T-cell (primary cell): ENCODE data around the gene PCDHGC4. TPM values are rescaled to one million over a fixed set of nuclear protein-coding genes. Genes with fewer than 3 reads are reported as not detected.

Experiments
- ATAC-seq, 4 experiments: fragments of 200-7000 bp in 3 of 4; fragments of 150-1000 bp in 1 of 4; cut with Tn5 transposase; replicated peaks in 1 of 4; 1 replicate in 3 of 4; 2 replicates in 1 of 4; pipeline ENCODE4 v1.10.0; 2021; ENCODE audit warnings: moderate library complexity in 3 of 4, mild to moderate bottlenecking in 2 of 4, moderate number of reproducible peaks in 1 of 4
- CTCF ChIA-PET, 2 donors: fragments of 300-600 bp; sonication (Branson Sonifier 250); formaldehyde crosslinking; loops; one replicate each; lab custom pipeline; 2022; ENCODE audit warnings: antibody characterized with exemption in 2 of 2; lab: Charles Lee
- POLR2A ChIA-PET, 2 donors: fragments of 300-600 bp; sonication (Branson Sonifier 250); formaldehyde crosslinking; loops; one replicate each; lab custom pipeline; 2022; ENCODE audit warnings: antibody characterized with exemption in 2 of 2; lab: Charles Lee
- DNase-seq, 35 experiments: peaks; one replicate each; pipeline versions ENCODE4 v3.0.0 to v3.0.0-alpha.2; 2013 to 2023
- H3K27ac ChIP-seq: one replicate; pipeline ENCODE4 v1.5.1; 2013; ENCODE audit warnings: low read length
- H3K27me3 ChIP-seq, 2 experiments: replicated peaks in 1 of 2; 1 replicate in 1 of 2; 2 replicates in 1 of 2; pipeline versions ENCODE4 v1.6.1 to v1.7.0; 2013; ENCODE audit warnings: low read length in 1 of 2, mixed read lengths in 1 of 2; ENCODE audit not compliant: control insufficient read depth in 2 of 2, insufficient read depth in 2 of 2; ENCODE audit errors: extremely low read depth in 1 of 2
- H3K36me3 ChIP-seq, 2 donors: 1 replicate in 1 of 2; 2 replicates in 1 of 2; pipeline versions ENCODE4 v1.6.1 to v1.7.0; 2013; ENCODE audit warnings: low read length in 1 of 2; ENCODE audit not compliant: control insufficient read depth in 2 of 2, insufficient read depth in 1 of 2; ENCODE audit errors: extremely low read depth in 1 of 2
- H3K4me1 ChIP-seq, 2 experiments: 1 replicate in 1 of 2; 2 replicates in 1 of 2; pipeline versions ENCODE4 v1.6.1 to v1.7.0; 2013; ENCODE audit warnings: low read length in 2 of 2, mixed read lengths in 1 of 2; ENCODE audit not compliant: insufficient read depth in 2 of 2, control insufficient read depth in 1 of 2; ENCODE audit errors: extremely low read depth in 1 of 2
- H3K4me3 ChIP-seq, 2 donors: 1 replicate in 1 of 2; 2 replicates in 1 of 2; pipeline versions ENCODE4 v1.5.1 to v1.7.0; 2013; ENCODE audit warnings: mild to moderate bottlenecking in 2 of 2, low read length in 1 of 2, moderate library complexity in 1 of 2; ENCODE audit not compliant: control insufficient read depth in 1 of 2; ENCODE audit errors: extremely low read depth in 1 of 2
- H3K9me3 ChIP-seq: 2 replicates; pipeline ENCODE4 v1.7.0; 2013
- H3K27ac Mint-ChIP-seq, 2 donors: one replicate each; pipeline ENCODE4 v1.8.0; 2020 to 2021; ENCODE audit warnings: mild to moderate bottlenecking in 2 of 2, mixed read lengths in 2 of 2
- H3K27me3 Mint-ChIP-seq, 2 donors: one replicate each; pipeline ENCODE4 v1.8.0; 2021 to 2022; ENCODE audit warnings: mixed read lengths in 2 of 2
- H3K36me3 Mint-ChIP-seq: one replicate; pipeline ENCODE4 v1.8.0; 2021; ENCODE audit warnings: mixed read lengths
- H3K4me1 Mint-ChIP-seq, 3 donors: one replicate each; pipeline ENCODE4 v1.8.0; 2020 to 2022; ENCODE audit warnings: mixed read lengths in 3 of 3, mild to moderate bottlenecking in 1 of 3
- H3K4me3 Mint-ChIP-seq, 3 donors: one replicate each; pipeline ENCODE4 v1.8.0; 2020 to 2022; ENCODE audit warnings: mild to moderate bottlenecking in 3 of 3, mixed read lengths in 3 of 3, moderate library complexity in 3 of 3
- H3K9me3 Mint-ChIP-seq, 3 donors: one replicate each; pipeline ENCODE4 v1.8.0; 2020 to 2022; ENCODE audit warnings: mixed read lengths in 3 of 3
- WGBS: methylation state at CpG from one replicate; pipeline ENCODE4 v1.1.5; 2013; ENCODE audit warnings: missing lambda C conversion rate; ENCODE audit not compliant: insufficient coverage; 5-methylcytosine and 5-hydroxymethylcytosine counted together
- total RNA-seq, 35 experiments: library from RNA in 6 of 35; stranded (reverse) in 6 of 35; fragments of 120-200 nt in 1 of 35; gene quantifications; one replicate each; pipeline versions ENCODE4 v1.2.1 to v1.2.4 and lab custom pipeline; 2013 to 2026

PCDHGC4 gene
- total RNA-seq, 5 donors from 2014 or later (not counting 1 experiment from before 2014, with no cell fraction given) = 0.18 to 0.51 TPM; not detected in 3

- POLR2A ChIA-PET = interaction anchor here in 1 of 2 donors (0.6 kb wide), 1 partner anchor 29 kb away, joined by 3 read pairs; no protein-coding TSS in a partner anchor
Measured at GRCh38 chr5:141521244-141521781, 36.5 kb downstream of the PCDHGC4 start.

DNA sequence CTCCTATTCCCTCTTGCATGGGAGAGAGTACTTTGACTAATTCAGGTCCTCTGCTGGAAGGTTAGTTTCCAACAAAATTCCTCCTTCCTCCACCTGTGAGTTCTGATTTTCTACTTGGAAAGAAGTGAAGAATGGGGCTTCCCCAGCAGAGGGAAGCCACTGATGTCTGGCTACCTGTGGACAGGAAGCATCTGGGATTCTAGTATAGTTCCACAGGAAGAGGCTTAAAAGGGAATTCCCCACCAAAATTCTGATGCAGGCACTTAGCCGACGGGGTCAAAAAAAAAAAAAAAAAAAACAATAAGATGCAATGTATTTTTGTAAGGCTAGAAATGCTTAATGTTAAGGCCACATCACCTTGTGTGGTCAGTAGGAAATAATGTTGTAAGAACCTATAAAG, 37.5 kb downstream of the PCDHGC4 start:
- no peaks in the 10 kb centered on the region for H3K4me1 ChIP-seq
- H3K9me3 Mint-ChIP-seq = no peaks in the 10 kb centered on the region
- H3K4me3 Mint-ChIP-seq = no peak overlapping the region
- peak overlapping the region; percentile 49 to 52 for H3K27ac Mint-ChIP-seq
- no peak overlapping the region for H3K4me3 ChIP-seq
- peaks cover 78% of the 10 kb centered on the region for H3K36me3 Mint-ChIP-seq
- no peak for ATAC-seq
- H3K27me3 ChIP-seq = no peaks in the 10 kb centered on the region
- ChIA-PET POLR2A (no interaction called here), CTCF (interaction anchor here (0.6 to 3.8 kb wide), 12 partner anchors 9 to 868 kb away, joined by 3 to 25 read pairs (median 4); partner anchors contain the start of genes PCDHGA10 (in 1 of the 2) and PCDHGA12 (in 1 of the 2))
- no peaks in the 10 kb centered on the region for H3K27me3 Mint-ChIP-seq
- peaks cover 14 to 100% of the 10 kb centered on the region in 2 donors for H3K36me3 ChIP-seq
- H3K4me1 Mint-ChIP-seq = peaks cover 16 to 36% (median 35%) of the 10 kb centered on the region in 3 donors
- WGBS = no CpG with 5 or more reads among the region's 2 CpGs
- no peaks in the 10 kb centered on the region for H3K9me3 ChIP-seq
- H3K27ac ChIP-seq = no peak overlapping the region
- DNase-seq = peak in 1 of 35 experiments; percentile 16

More at GRCh38 chr5:141521244-141521781, 36.5 kb downstream of the PCDHGC4 start:
- DNase-seq = no peak
- peak overlapping the region; percentile 41 to 78 for H3K27ac Mint-ChIP-seq
- H3K27me3 Mint-ChIP-seq = no peaks in the 10 kb centered on the region
- peaks cover 20 to 100% of the 10 kb centered on the region in 2 donors for H3K36me3 ChIP-seq
- no peak overlapping the region for H3K4me3 ChIP-seq
- H3K4me1 ChIP-seq = no peaks in the 10 kb centered on the region
- no peak overlapping the region for H3K4me3 Mint-ChIP-seq
- no peak for ATAC-seq
- H3K4me1 Mint-ChIP-seq = peaks cover 19 to 36% (median 35%) of the 10 kb centered on the region in 3 donors
- no peaks in the 10 kb centered on the region for H3K9me3 ChIP-seq
- no peaks in the 10 kb centered on the region for H3K9me3 Mint-ChIP-seq
- H3K36me3 Mint-ChIP-seq = peaks cover 78% of the 10 kb centered on the region
- no CpG with 5 or more reads among the region's 2 CpGs for WGBS
- H3K27me3 ChIP-seq = no peaks in the 10 kb centered on the region
- CTCF ChIA-PET = interaction anchor here (1.1 to 3.8 kb wide), 6 partner anchors 9 to 202 kb away, joined by 3 to 25 read pairs (median 5); partner anchors contain the start of gene PCDHGA10 (in 1 of the 2)
- no peak overlapping the region for H3K27ac ChIP-seq

GRCh38 chr5:141523991-141524390, 39.2 kb downstream of the PCDHGC4 start:
- Mint-ChIP-seq H3K36me3 (peaks cover 67% of the 10 kb centered on the region), H3K4me3 (no peak overlapping the region), H3K9me3 (no peaks in the 10 kb centered on the region), H3K27me3 (no peaks in the 10 kb centered on the region), H3K27ac (no peak overlapping the region), H3K4me1 (peaks cover 16 to 36% (median 35%) of the 10 kb centered on the region in 3 donors)
- DNase-seq (no peak), ATAC-seq (no peak)
- 89% methylated on average over 2 of the region's 8 CpGs for WGBS
- Histone ChIP-seq H3K9me3 (no peaks in the 10 kb centered on the region), H3K27me3 (no peaks in the 10 kb centered on the region), H3K4me3 (no peak overlapping the region), H3K27ac (no peak overlapping the region), H3K36me3 (peaks cover 14 to 100% of the 10 kb centered on the region in 2 donors), H3K4me1 (no peaks in the 10 kb centered on the region)
- CTCF ChIA-PET = interaction anchor here (0.8 to 3.8 kb wide), 18 partner anchors 9 to 204 kb away, joined by 3 to 25 read pairs (median 6); partner anchors contain the start of genes PCDHGA10 (in 2 of the 2), PCDHGA12 (in 1 of the 2), PCDHGB3 (in 1 of the 2) and PCDHGB5 (in 1 of the 2)
- POLR2A ChIA-PET = no interaction called here

DNA sequence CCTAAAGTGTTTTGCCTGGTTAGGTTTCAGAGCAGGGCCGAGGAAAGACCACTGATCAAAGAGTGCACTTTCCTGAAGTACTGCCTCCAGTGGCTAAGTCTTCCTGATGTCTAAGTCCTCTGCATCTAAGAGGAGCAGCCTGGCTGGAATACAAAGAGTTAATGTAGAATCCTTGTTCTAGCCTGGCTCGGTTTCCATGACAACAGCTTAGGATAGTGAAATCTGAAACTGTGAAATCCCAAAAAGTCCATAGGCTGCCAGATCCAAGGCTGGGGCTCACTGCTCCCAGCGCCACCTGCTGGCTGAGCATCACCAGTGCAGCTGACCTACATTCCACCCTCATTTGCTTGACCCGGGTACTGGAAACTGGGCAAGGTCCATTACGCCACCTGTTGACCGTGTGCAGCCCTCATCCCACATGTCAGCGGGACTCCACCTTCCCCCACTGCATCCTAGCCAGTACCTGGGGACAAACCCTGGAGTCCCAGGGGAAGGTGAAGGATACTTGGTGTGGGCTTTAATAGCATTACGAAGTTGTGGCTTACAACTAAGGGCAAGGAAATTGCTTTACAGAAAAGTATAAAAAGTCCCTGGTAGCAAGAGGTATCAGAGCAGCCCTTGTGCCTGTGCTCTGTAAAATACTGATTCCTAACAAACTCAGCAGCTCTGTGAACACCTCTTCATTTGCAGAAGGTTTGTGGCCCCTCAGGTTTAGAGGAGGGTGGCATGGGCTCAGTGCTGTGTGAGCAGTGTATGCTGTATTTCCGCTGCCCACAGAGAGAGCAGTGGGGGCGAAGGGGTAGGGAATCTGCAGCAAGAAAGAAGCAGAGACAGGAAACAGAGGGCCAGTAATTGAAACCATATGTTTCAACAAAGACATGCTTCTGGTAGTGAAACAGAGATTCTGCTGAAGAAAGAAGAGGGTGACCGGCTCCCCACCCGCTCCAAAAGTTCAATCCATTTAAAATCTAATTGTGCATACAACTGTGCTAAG, 40.1 kb downstream of the PCDHGC4 start:
- no peak overlapping the region for H3K4me3 Mint-ChIP-seq
- 47% methylated on average over 5 of the region's 12 CpGs for WGBS

DNA sequence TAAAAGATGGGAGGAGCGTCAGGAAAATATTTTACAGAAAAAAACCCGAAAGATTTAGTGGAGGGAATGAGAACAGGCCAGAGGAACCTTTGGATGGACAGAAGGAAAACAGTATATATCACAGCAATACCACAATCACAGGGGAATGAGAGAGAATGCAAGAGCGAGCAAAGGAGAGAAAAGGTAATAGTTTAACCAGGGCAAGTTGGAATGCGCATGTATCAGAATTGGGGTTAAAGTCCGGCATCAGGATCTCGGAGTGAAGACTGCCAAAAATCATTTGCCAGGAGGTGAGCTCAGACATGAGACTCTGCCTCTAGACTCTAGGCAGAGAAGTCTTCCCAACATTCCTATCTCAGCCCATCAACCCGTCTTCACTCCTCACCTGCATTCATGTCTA, 40.8 kb downstream of the PCDHGC4 start:
- no peaks in the 10 kb centered on the region for H3K9me3 ChIP-seq
- POLR2A ChIA-PET = no interaction called here
- no peak for ATAC-seq
- peaks cover 16 to 36% (median 35%) of the 10 kb centered on the region in 3 donors for H3K4me1 Mint-ChIP-seq
- H3K27me3 ChIP-seq = no peaks in the 10 kb centered on the region
- peaks cover 16 to 99% of the 10 kb centered on the region in 2 donors for H3K36me3 ChIP-seq
- H3K27ac Mint-ChIP-seq = peak overlapping the region in 1 of 2 donors; percentile 55
- DNase-seq = no peak
- no peaks in the 10 kb centered on the region for H3K27me3 Mint-ChIP-seq
- no peaks in the 10 kb centered on the region for H3K4me1 ChIP-seq
- H3K27ac ChIP-seq = no peak overlapping the region
- H3K4me3 Mint-ChIP-seq = no peak overlapping the region
- H3K4me3 ChIP-seq = no peak overlapping the region
- H3K36me3 Mint-ChIP-seq = peaks cover 50% of the 10 kb centered on the region
- WGBS = 95% methylated on average over 4 of the region's 7 CpGs
- CTCF ChIA-PET = interaction anchor here in 1 of 2 donors (1.5 to 2.1 kb wide), 2 partner anchors 11 to 113 kb away, joined by 3 to 6 read pairs; partner anchors contain the start of gene PCDHGA10
- no peaks in the 10 kb centered on the region for H3K9me3 Mint-ChIP-seq

More for the DNA sequence above, 40.1 kb downstream of the PCDHGC4 start:
- Mint-ChIP-seq H3K36me3 (peaks cover 57% of the 10 kb centered on the region), H3K9me3 (no peaks in the 10 kb centered on the region), H3K27ac (peak overlapping the region; percentile 41 to 53), H3K27me3 (no peaks in the 10 kb centered on the region), H3K4me1 (peaks cover 16 to 36% (median 35%) of the 10 kb centered on the region in 3 donors)
- peak overlapping the region; percentile 25 for H3K27ac ChIP-seq
- ChIA-PET CTCF (interaction anchor here (0.8 to 3.8 kb wide), 17 partner anchors 9 to 205 kb away, joined by 3 to 25 read pairs (median 6); partner anchors contain the start of genes PCDHGA10 (in 2 of the 2), PCDHGA12 (in 1 of the 2), PCDHGB3 (in 1 of the 2) and PCDHGB5 (in 1 of the 2)), POLR2A (no interaction called here)
- ATAC-seq = peak; percentile 75 to 77 (median 76)
- peaks cover 13 to 100% of the 10 kb centered on the region in 2 donors for H3K36me3 ChIP-seq
- no peaks in the 10 kb centered on the region for H3K9me3 ChIP-seq
- no peaks in the 10 kb centered on the region for H3K4me1 ChIP-seq
- no peaks in the 10 kb centered on the region for H3K27me3 ChIP-seq
- H3K4me3 ChIP-seq = no peak overlapping the region
- peak in 27 of 35 experiments; percentile 8 to 73 (median 33) for DNase-seq
